Stimulated activated CD4-positive, alpha-beta T cell treated with anti-CD3 and anti-CD28 coated beads, Interleukin-4, amount 100 ng/mL, for 24 hours (primary cell): ENCODE results near the gene CADPS2.

Experiments
- DNase-seq: peaks from one replicate; pipeline ENCODE4 v3.0.0-alpha.2; 2020

The CADPS2 gene

GRCh38 chr7:122429926-122430325, 456.3 kb downstream of the CADPS2 start:
- no peak for DNase-seq

- no peak for DNase-seq
Observed at GRCh38 chr7:122425731-122426130, 460.5 kb downstream of the CADPS2 start.

GRCh38 chr7:122423591-122423990, 462.7 kb downstream of the CADPS2 start:
- DNase-seq: no peak

- DNase-seq: no peak
Observed at GRCh38 chr7:122416336-122416735, 469.9 kb downstream of the CADPS2 start.

- no peak for DNase-seq
Observed at GRCh38 chr7:122415510-122415909, 470.8 kb downstream of the CADPS2 start.

GRCh38 chr7:122413339-122413738, 472.9 kb downstream of the CADPS2 start:
- DNase-seq: no peak

GRCh38 chr7:122412883-122413282, 473.4 kb downstream of the CADPS2 start:
- DNase-seq: no peak

GRCh38 chr7:122412441-122412840, 473.8 kb downstream of the CADPS2 start:
- no peak for DNase-seq

- no peak for DNase-seq
Observed at GRCh38 chr7:122407195-122407594, 479.1 kb downstream of the CADPS2 start.

GRCh38 chr7:122403113-122403512, 483.1 kb downstream of the CADPS2 start:
- no peak for DNase-seq

GRCh38 chr7:122402235-122402634, 484.0 kb downstream of the CADPS2 start:
- DNase-seq: no peak

GRCh38 chr7:122397381-122397780, 488.9 kb downstream of the CADPS2 start:
- DNase-seq: no peak

GRCh38 chr7:122394512-122394911, 491.7 kb downstream of the CADPS2 start:
- no peak for DNase-seq

GRCh38 chr7:122384528-122384927, 501.7 kb downstream of the CADPS2 start:
- no peak for DNase-seq

- no peak for DNase-seq
Observed at GRCh38 chr7:122383934-122384333, 502.3 kb downstream of the CADPS2 start.

- no peak for DNase-seq
Observed at GRCh38 chr7:122380992-122381391, 505.3 kb downstream of the CADPS2 start.

- no peak for DNase-seq
Observed at GRCh38 chr7:122379491-122379890, 506.8 kb downstream of the CADPS2 start.

GRCh38 chr7:122369756-122370155, 516.5 kb downstream of the CADPS2 start:
- DNase-seq: no peak

GRCh38 chr7:122364761-122365280, 521.4 kb downstream of the CADPS2 start:
- no peak for DNase-seq

GRCh38 chr7:122363144-122363543, 523.1 kb downstream of the CADPS2 start:
- no peak for DNase-seq

- DNase-seq: no peak
Observed at GRCh38 chr7:122362473-122362872, 523.8 kb downstream of the CADPS2 start.

GRCh38 chr7:122354656-122355055, 531.6 kb downstream of the CADPS2 start:
- no peak for DNase-seq

GRCh38 chr7:122352454-122352853, 533.8 kb downstream of the CADPS2 start:
- no peak for DNase-seq

GRCh38 chr7:122350701-122351100, 535.6 kb downstream of the CADPS2 start:
- no peak for DNase-seq

- DNase-seq: no peak
Observed at GRCh38 chr7:122344303-122344620, 542.0 kb downstream of the CADPS2 start.
